Fibroblast of skin of right quadriceps (primary cell): ENCODE data around the gene FNDC1.

Experiments
- DNase-seq: peaks from one replicate; pipeline ENCODE4 v3.0.0-alpha.2; 2013

FNDC1 gene

DNA sequence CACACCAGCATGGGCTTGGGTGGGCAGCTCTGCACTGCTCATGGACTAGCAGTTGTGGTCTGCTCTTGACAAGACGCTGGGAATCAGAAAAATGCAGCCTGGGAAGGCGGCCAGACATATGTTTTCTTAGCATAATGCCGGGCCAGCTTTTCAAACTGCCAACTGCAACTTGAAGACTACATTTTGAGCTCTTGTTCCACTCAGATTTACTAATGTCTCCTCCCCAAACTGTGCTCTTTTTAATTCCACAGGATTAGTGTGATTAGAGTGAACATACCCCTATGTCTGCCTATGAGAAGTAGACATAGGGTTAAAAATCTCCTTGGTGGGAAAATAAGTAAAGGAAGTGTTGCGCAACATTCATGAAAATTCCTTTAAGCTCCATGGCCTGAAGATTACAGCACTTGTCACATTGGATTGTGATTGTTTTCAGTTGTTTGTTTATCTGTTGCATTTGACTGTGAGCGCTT, 5.3 kb upstream of the FNDC1 start:
- peak; percentile 70 for DNase-seq

DNA sequence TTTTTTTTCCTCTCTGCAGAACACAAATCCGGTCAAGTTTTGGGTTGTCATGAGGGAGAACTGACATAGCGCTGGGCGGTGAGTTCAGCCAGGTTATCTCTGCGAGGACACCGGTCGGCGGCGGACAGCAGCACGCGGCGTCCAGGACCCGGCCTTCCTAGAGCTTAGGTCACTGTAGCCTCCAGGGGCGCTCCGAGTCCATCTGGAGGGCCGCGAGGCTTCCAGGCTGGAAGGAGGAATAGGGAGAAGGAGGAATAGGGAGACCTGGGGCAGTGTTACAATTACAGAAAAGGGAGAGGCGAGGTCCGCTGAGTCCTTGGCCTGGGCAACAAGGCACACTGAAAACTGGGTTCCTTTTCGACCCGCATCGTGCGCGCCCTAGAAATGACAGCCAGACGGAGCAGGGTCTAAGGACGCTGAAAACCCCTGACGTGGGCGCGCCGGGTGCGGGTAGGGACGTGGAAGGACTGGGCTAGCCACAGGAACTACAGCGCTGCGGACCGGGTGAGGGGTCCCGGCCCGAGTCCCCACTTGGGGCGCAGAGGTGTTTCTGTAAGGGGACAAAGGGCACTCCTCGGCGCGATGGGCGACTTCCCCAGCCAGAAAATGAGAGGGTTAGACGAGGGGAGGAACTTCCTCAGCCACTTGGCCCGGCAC, 536 bp upstream of the FNDC1 start:
- peak; percentile 14 for DNase-seq

DNA sequence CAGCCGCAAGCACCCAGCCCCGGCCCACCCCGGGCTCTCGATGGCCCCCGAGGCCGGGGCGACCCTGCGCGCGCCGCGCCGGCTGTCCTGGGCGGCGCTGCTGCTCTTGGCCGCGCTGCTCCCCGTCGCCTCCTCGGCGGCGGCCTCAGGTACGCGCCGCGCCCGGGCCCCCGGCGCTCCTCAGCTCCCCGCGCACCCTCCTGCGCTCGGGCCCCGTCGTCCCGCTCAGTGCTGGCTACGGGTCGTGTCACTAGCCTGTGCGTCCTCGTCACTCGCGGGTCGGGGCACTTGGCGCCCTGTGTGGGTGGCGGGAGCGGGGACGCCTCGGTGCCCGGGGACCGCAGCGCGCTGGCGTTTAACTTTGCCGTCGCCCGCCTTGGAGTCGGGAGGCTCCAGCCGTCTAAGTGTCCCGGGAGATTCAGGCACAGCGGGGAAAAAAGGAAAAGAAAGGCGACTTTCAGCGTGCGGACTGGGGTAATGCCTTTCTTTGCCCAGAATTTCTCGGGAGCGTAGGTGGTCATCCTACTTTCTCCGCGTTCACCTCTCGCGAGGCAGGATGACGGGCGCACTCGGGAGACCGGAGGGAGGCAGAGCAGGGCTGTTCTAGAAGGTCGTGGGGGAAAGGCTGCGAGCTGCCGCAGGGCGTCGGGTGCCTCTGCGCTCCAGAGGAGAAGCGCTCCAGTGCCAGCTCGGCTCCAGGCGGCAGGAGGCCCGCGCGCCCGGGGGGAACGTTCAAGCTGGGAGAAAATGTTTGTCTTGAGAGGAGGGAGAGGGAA, 545 bp downstream of the FNDC1 start:
- peak; percentile 39 for DNase-seq

DNA sequence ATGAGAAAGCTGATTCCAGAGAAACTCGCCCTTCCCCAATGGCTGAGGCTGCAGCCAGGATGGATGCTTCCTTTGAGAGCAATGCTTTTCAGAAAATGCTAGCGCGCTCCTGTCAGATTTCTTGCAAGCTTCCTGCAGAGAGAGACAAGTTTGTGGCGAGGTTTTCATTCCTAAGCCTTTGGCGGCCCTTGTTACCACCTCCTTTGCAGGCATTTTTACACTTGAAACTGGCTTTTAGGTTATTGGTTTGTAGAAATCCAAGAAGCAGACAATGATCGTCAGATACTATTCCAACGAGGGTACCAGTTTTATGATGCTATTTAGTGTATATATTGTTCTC, 1.1 kb downstream of the FNDC1 start:
- DNase-seq: peak; percentile 19

DNA sequence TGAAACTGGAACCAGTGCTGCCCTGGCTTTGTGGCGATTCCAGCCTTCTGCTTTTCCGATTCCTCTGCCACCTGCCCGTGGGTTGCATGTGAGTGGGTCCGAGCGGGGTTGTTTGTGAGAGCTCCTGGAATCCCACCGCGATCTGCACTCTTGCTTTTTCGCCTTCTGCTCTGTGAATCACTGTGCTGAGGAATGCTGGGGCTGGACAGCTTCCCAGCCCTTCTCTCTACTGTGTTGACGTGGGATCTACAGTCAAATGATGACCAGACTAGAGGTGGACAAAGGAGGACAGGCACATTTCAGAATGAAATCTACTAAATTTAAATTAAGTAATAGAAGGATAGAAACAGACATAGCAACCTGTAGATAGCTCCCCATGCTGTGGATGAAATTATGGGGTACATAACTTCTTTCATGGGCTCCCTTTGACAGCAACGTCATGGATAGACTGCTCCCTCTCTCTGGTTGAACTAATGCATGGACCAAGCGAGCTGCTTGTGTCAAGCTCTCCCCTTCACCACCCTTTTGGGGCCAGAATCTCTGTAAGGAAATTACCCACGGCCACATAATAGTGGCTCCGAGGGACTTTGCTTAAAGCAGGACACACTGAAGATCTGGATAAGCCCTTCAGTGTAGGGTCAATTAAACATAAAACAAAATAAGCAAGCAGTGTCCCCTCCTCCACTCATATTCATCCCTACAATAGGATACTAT, 2.0 kb downstream of the FNDC1 start:
- DNase-seq: peak; percentile 65

DNA sequence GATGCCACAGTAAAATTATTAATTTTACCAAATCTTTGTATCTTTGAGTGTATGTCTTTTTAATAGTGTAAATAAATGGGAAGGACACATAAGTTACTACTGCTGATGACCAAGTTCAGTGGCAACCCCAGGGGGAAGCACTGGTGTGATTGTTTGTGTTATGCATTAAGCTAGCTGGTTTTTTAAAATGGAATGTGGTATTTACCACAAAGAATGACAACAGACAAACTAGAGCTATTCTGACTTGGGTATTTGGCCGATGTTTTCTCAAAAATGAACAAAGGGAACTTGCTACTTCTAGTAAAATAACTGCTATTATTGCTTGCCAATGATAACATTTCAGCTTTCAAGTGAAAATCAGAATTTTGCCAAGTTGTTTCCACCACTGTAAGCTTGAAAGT, 2.9 kb downstream of the FNDC1 start:
- peak; percentile 33 for DNase-seq

DNA sequence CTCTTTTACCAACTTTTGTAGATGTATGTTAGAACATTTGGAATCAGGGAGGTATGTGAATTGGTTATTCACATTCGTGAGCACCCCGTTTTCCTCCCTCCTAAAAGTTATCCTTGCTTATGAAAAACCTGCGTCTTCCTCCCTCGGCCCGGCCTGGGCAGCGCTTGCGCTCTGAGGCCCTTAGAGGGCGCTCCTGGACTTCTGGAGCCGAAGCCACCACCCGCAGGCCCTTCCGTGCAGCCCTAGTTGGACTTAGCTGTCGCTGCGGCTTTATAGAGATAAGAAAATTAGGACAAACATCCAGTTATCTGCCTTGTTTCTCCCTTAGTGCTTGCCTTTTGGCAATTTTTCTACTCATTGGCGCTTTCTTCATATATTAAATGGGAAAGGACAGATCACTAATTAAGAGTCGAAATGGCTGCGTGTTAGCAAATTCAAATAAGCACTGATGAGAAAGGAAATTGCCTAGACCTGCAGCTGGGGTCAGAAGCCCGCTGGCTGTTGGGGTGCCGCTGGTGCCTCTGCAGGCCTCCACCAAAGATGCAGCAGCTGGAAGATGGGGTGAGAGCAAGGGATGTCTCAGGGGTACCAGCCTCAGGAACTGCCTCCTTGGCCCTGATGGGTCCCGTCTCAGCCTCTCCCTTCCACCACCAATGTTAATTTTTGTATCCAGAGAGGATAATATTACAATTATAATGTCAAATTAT, 5.2 kb downstream of the FNDC1 start:
- DNase-seq: peak; percentile 57

DNA sequence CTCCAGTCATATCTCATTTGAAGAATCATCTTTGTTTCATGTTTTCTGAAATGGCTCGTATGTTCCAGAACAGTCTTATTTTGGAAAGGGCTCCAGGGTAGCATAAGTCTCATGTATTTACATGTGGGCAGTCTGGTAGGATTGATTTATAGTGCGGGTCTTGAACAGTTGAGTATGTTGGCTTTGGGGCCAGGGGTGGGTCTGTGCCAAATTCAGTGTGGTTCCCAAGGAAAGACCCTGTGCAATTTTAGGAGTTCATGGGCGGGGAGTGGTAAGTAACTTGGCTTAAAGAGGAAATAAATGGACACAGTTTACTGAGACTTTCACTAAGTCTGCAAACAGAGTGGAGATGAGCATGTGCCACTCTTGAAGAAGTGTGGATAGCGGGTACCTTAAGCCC, 7.7 kb downstream of the FNDC1 start:
- DNase-seq: no peak

DNA sequence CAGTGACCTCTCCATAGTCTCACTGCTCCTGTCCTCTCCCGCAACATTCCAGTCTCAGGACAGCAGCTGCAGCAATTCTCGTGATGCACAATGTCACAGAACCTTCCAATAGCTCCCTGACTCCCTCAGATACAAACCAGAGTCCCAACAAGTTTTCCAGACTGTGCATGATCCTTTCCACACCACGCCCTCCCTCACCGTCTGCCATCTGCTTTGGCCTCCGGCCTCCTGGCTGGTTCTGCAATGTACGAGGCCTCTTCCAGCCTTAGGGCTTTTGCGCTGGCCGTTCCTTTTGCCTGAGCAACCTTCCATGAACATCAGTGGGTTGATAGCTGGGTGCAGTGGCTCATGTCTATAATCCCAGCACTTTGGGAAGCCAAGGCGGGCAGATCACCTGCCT, 9.6 kb downstream of the FNDC1 start:
- no peak for DNase-seq

DNA sequence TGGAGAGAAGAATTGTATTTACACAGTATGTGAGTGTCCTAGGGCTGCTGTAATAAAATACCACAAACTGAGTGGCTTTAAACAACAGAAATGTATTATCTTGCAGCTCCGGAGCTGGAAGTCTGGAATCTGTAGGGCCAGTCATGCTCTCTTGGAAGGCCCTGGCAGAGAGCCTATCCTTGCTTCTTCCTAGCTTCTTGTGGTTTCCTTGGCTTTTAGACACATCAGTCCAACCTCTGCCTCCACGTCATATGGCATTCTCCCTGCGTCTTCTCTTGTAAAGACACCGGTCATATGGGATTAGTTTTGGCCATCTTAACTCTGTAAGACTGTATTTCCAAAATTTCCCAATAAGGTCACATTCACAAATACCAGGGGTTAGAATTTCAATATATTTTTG, 10.8 kb downstream of the FNDC1 start:
- peak; percentile 37 for DNase-seq

DNA sequence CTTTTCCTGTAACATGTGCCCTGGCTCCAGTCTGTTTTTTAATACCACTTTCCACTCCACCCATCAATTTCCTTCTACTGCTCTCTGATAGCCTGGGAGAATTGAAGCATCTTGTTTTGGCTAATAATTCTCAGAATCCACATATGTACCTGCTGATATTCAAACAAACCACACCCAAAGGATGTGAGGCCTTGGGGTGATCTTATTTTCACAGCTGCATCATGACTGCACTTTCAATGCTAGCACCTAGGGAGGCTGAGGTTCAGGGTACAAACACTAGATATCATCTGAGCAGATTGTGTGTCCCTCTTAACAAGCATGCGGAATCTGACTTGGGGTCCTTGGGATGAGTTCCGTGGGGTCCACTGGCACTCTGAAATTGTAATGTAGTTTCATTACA, 12.7 kb downstream of the FNDC1 start:
- DNase-seq: no peak

DNA sequence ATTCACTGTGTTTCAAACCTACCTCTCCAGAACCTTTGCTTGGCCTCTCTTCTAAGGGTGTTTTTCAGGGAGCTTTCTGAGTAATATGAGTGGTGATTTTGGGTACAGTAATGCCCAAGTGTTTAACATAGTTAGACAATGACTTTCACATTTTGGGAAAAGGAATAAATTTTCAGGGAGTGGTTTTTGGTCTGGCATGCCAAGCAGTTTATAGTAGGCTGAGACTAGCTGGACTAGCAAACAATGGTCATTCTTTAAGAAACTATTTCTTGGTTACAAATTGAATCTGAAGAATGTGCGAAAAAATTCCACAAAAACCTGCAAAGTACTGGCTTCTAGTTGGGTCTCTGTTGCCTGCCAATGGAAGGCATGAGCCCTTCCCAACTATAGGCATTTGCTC, 15.4 kb downstream of the FNDC1 start:
- peak; percentile 49 for DNase-seq

DNA sequence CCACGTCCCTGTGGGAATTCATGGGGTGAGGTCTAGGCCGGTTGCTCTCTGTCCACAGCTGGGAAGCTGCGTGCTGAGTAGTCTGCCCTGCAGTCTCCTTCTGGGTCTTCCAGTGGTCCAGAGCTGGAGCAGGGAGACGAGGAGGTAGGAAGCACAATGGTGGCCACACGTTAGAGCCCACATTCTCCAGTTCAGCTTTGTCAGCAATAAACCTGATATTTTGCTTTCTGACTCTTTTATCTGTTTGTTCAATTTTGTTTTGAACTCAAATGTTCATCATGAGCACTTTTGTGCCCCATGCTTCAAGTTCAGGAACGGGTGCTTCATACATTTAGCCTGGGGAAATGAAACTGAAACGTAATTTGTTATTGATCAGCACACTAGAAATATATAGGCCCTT, 21.3 kb downstream of the FNDC1 start:
- no peak for DNase-seq

DNA sequence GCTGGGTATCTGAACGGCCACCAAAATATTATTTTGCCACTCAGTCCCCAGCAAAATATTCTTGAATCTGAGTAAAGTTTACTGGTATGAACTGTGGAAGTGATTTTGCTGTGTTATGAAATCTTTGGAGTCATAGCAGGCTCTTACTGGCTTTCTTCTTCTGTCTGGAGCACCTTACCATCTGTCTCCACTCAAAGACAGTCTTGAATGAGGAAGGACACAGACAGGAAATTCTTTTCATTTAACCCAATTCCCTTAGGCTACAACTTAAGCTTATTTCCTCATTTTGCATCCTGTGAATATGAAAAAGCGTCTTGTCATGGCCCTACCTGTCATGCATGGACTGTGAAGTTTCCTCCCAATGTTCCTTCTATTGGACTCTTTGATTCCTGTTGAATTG, 24.7 kb downstream of the FNDC1 start:
- peak; percentile 18 for DNase-seq

DNA sequence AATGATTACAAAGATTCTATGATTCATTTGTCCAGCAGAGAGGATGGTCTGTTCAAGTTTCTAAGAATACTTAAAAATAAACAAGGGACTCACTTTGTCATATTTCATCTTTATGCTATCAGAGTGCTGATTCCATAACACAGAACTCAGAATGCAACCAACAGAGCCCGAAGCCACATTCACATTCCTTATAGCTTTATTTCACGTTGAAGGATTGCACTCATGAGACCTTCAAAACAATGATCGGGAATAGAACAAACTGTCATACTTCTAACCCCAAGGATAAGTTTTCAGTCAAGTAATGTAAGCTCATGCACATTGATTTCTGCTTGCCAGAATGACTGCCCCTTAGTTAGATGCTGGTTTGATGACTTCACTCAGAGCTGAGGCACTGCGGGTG, 25.2 kb downstream of the FNDC1 start:
- no peak for DNase-seq

DNA sequence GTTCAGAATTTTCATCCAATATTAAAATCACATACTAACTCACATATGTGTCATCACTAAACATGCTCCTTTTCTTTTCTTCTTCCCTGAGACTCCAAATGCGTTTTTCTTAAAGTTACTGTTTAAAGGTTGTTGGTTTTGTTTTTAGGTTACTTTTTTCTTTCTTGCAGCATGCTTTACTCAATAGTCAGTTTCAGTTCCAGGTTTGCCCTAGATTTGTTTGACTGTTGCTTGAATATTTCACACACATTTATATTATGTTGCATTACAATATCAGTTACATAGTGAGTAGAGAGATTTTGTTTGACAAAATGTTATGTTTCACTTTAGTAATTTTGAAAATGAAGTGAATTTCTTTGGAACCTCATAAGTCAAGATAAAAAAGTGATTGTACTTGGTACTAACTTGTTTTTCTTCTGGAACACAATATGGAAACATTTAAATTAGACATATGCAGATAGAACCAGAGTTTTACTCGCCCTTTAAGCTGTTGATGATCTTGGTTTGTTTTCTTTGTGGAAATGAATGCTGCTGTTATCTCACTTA, 27.3 kb downstream of the FNDC1 start:
- DNase-seq: no peak

DNA sequence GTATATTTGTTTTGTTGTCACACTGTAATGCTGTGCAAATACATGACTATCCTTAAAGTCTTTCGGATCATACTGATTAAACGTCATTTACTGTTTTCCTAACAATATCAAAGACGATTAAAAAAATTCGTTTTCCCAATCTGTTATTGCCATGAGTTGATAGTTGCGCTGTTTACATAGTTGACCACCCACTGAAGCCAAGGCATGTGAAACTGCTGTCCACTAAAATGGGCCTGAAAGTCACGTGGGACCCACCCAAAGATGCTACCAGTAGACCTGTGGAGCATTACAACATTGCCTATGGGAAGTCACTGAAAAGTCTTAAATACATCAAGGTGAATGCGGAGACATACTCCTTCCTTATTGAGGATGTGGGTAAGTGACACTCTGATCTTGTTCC, 28.1 kb downstream of the FNDC1 start:
- DNase-seq: no peak

DNA sequence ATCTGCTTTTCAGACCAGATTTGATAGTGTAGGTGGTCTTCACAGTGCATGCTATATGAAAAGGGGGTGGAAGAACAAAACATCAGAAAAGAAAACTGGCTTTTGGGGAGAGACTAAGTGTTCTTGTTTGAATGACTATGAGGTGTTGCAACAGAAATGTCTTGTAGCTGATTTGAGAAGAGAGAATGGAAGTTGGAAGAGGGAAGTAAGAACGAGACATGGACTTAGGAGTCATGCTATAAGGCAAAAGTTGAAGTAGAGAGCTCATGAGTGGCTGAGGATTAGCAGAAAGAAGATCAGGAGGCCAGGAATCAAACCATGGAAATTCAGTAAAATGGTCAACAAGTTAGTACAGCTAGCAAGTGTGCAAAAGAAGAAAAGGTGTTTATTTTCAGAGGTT, 32.1 kb downstream of the FNDC1 start:
- no peak for DNase-seq

DNA sequence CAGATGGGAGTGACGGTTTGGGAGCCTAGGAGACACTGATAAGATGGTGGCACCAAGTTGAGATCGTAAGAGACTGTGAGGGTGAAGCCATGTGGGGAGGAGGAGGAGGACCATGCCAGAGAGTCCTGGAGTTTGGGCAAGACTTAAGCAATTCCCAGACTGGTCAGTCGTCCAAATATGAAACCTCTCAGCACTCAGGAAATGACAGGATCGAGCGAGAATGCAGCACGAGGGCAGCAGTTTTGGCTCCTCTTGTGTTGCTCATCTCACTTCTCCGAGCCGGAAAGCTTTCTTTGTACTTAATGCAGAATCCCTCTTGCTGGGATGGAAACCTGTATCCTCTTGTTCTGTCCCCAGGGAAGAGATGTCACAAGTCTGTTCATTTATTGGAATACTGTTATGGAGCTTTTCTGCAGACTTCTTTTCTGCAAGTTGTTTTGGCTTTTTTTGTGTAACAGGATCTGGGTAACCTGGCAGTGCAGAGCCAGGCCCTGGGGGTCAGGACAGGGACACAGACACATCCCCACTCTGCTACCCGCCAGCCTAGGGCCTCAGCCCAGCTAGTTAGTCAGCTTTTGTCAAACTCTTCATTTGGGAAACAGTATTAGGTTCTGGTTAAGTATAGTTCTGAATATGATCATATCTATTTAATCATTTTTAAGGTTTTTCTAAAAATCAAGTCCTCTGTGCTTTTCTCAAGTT, 34.3 kb downstream of the FNDC1 start:
- peak; percentile 72 for DNase-seq

DNA sequence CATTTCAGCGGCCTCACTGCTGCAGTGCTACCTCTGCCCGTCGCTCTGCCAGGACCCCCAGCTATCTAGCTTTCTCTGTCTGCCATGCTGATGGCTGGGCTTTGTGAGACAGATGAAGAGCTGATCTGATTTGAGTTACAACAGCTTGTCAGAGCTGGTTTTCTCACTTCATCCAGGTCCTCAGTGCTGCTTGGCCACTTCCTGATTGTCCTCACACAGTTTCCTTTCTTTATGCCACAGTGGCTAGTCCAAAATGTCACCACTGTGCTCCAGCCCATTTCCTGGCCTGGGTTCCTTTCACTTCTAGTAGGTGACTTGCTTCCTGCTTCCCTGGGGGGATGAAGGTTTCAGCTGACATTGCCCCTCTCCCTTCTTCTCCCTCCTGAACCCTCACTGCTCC, 35.4 kb downstream of the FNDC1 start:
- DNase-seq: no peak

DNA sequence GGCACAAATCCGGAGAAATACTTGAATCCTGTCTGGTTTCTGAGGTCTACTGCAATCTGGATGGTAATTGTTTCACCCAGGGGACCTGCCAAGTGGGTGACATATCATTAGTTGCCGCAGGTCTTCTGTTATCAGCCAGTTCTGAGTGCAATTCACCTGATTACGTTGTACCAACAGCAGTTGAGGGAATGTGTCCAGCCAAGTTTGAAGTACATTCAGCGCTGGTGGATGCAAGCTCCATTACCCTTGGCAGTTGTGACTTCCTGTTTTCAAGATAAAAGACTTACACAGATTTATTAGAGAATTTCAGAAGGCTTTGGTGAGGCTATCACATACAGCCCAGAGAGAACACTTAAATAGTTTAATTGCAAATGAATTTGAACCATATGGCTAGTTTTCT, 42.8 kb downstream of the FNDC1 start:
- DNase-seq: no peak

DNA sequence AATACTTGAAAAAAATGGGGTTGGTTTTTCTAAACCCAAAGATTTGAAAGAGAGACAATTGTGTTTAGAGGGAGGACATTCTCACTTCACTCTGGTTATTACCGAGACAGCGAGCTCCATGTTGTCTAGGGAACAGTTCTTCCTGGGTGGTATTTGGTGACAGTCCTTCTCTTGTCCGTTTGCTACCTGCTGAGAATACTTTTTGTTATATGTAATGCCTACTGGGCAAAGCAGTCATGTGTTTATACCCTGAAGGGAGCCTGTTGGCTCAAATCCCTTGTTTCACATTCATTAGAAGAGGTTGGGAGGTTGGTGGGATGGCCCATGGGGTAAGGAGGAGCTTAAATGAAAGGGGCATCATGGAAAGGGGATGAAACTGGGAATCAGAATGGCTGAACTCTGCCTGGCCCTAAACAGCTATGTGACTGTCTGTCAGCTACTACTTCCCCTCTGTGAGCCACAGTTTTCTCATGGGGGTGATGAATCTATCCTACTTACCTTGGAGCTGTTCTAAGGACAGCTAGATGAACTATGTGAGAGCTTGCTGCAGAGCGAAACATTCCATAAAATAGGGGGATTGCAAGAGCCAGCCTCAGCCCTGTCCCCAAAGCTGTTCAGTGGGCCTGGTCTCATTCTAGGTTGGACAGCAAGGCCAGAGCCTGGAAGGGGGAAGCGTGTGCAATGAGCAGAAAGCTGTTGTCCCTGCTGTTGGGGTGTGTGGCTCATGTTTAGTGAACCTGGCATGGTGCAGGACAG, 43.5 kb downstream of the FNDC1 start:
- DNase-seq: no peak
